Activated CD8-positive, alpha-beta memory T cell treated with anti-CD3 and anti-CD28 coated beads, Interleukin-2, amount 50 U/mL, for 1 hour (primary cell): ENCODE data around the gene PTPRCAP.
"Not testable (repeated sequence)": the region's sequence is repeated elsewhere in the genome, so short reads cannot be mapped to it uniquely, and the experiment has no call there.

ENCODE experiments used
- DNase-seq: peaks from one replicate; pipeline ENCODE4 v3.0.0-alpha.2; 2020; ENCODE audit errors: extremely low read depth

PTPRCAP gene

GRCh38 chr11:67465530-67465929 is 28.0 kb upstream of the PTPRCAP start:
- DNase-seq: not testable (repeated sequence)

- DNase-seq: no peak
These were observed 27.7 kb upstream of the PTPRCAP start for GRCh38 chr11:67465189-67465510.

- DNase-seq: peak; percentile 87
These were observed 27.1 kb upstream of the PTPRCAP start for GRCh38 chr11:67464411-67465188.

DNA sequence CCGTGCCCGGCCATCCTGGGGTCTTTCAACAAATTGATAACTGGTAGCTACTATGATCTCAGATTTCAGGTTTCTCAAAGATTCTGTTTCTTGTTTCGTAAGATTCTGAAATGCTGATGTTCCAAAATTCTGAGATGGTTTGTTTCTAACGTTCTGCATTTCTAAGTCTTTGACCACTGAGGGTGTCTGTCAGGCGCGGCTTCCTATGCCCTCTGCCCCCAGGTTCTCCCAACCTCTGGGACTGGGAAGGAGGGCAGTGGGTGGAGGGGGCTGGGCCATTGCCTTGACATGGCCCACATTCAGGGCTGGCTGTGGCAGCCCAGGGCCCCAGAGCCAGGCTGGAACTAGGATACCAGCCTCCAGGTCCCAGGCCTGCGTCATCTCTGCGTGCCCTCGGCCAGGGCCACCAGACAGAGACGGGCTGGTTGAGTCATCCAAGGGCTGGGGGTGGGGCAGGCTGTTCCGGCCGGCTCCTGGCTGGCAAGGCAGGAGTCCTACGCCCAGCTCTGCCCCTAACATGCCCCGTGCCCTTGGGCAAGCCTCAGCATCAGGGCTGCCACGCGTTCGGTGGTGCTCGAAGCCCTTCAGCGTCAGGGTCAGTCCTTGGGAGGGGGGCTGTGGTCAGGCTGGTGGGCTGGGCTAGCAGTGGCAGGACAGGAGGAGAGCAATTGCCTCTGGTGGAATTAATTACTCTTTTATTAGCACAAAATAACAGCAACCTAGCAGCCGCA is 26.4 kb upstream of the PTPRCAP start:
- no peak for DNase-seq

DNA sequence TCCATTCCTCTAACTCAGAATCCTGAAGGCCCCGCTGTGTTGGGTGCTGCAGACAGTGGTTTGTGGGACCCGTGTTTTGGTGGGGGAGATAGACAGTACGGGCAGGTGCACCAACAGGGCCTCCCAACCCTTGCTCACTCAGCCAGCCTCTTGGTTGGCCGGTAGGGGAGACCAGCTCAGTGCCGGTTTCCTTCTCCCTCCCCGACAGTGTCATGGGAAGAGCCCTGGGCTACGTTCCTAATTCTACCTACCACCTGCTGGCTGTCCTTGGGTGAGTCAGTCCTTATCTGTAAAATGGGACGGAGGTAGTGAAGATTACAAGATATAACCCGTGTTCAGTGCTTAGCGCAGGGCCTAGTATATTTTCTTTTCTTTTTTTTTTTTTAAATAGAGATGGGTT is 25.7 kb upstream of the PTPRCAP start:
- no peak for DNase-seq

GRCh38 chr11:67458266-67458665 is 20.8 kb upstream of the PTPRCAP start:
- DNase-seq: no peak

GRCh38 chr11:67457453-67457852 is 20.0 kb upstream of the PTPRCAP start:
- DNase-seq: no peak

DNA sequence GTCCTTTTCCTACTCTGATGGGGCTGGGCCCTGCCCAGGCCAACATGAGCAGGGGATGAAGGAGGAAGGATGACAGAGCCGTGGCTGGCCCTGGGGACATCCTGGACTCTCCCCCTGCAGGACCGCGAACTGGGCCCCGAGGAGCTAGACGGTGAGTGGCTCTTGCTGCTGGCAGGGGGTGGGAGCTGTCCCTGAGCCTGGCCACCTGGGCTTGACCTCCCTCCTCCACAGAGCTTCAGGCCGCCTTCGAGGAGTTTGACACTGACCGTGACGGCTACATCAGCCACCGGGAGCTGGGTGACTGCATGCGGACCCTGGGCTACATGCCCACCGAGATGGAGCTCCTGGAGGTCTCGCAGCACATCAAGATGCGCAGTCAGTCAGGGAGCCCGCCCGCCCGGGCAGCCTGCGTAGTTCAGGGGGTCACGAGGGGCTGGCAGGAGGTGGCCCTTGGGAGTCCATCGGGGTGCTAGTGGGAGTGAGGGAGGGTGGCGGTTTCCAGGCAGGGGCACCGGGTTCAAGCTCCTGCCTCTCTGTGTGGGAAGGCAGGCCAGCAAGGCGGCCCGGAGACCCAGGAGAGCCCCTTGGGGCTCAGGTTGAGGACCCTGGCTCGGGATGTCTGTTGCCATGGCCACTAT is 18.7 kb upstream of the PTPRCAP start:
- no peak for DNase-seq

GRCh38 chr11:67455054-67455453 is 17.6 kb upstream of the PTPRCAP start, which contains the start of gene CABP4:
Gene CABP4, plus strand, starts transcription at chr11:67455354. Its CDS starts 70 bp downstream, at chr11:67455424.
- DNase-seq: no peak

DNA sequence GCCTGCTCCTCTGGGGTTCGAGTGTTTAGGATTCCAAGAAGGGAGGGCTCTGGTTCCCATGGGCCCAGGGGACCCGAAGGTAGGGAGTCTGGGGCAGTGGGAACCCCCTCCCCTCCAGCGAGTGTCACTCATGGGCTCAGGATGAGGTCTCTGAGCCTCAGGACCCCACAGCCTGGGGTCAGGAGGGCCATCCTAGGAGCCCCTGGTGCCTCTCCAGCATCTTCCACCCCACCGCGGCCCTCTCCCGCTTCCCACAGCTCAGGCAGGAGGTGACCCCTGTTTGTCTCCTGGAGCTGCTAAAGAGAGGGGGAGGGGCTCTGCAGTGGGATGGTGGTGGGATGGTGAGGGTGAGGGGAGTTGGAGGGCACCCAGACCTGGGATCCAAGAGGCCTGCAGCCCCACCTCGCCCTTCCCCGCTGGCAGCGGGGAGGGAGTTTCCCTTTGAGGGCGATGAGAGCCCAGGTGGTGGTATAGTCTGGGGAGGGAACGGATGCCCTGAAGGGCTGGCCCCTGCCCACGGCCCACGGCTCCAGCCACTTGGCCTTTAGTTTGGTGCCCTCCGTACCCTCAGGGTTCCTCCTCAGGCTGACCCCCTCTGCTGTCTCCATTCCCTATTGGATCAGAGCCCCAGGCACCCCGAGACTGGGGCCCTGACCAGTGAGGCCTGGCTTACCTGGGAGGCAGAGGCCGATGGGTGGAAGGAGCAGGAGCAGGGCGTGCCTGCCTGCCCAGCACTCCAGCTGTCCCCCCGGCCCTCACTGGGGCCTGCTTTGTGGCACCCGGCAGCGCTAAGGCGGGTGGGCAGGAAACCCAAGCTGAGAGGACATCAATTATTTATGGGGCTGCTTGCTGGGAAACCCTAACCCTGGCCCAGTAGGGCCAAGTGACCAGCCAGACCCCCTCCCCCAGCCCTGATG is 16.6 kb upstream of the PTPRCAP start:
- DNase-seq: no peak

- no peak for DNase-seq
These were observed 14.9 kb upstream of the PTPRCAP start, which contains the start of gene GPR152 for GRCh38 chr11:67452141-67452952. Gene GPR152, minus strand, starts transcription at chr11:67452729. Its CDS starts 5 bp downstream, at chr11:67452724.

GRCh38 chr11:67451658-67451976 is 14.1 kb upstream of the PTPRCAP start:
- DNase-seq: no peak

DNA sequence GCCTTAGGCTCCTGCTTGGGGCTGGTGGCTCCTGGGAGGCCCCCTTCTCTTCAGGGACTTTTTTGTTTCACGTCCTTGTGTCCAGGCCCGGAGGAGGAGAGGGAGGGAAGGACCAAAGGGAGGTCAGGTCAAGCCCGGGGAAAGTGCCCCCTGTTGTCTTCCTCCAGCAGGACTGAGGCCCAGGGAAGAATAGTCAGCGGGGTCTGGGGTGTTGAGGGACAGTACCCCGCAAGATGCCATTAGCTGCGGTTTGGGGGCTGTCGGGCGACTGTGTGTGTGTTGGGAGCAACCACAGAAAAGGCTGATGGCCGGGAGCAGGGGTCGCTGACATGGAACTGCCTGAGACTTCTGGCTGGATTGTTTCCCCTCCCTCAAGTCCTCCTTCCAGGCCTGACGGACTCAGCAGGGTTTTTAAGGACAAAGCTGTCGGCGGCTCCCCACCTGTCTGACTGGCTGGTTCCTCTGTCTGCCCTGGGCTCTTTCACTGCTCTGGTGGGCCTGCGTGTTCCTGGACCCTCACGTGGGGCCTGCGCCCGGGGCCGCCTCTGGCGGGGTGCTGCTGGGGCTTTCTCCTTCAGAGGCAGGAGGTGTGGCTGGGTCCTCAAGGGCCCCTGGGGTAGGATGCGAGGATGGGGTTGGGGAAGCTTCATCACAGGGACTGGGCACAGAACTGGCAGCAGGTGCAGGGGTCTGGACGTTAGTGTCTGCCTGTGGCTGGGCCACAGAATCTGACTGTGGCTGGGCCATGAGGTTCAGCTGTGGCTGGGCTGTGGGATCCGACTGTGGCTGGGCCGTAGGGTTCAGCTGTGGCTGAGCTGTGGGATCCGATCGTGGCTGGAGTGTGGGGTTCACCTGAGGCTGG is 13.5 kb upstream of the PTPRCAP start:
- no peak for DNase-seq

GRCh38 chr11:67449116-67449844 is 11.8 kb upstream of the PTPRCAP start:
- no peak for DNase-seq

- no peak for DNase-seq
These were observed 10.7 kb upstream of the PTPRCAP start for GRCh38 chr11:67448220-67448609.

GRCh38 chr11:67445515-67445914 is 8.0 kb upstream of the PTPRCAP start:
- no peak for DNase-seq

- no peak for DNase-seq
These were observed 5.3 kb upstream of the PTPRCAP start for GRCh38 chr11:67442504-67443404.

GRCh38 chr11:67441731-67442351 is 4.4 kb upstream of the PTPRCAP start:
- DNase-seq: no peak
